Skeletal muscle cell (primary cell): ENCODE data around the gene MPPED1.

Source experiments
- DNase-seq: peaks from one replicate; pipeline ENCODE4 v3.0.0-alpha.2; 2010; ENCODE audit warnings: low read depth
- H3K4me3 ChIP-seq: 2 replicates; pipeline ENCODE4 v1.5.1; 2011; ENCODE audit warnings: low read depth, mild to moderate bottlenecking, control low read depth, low read length, moderate library complexity

Gene MPPED1

DNA sequence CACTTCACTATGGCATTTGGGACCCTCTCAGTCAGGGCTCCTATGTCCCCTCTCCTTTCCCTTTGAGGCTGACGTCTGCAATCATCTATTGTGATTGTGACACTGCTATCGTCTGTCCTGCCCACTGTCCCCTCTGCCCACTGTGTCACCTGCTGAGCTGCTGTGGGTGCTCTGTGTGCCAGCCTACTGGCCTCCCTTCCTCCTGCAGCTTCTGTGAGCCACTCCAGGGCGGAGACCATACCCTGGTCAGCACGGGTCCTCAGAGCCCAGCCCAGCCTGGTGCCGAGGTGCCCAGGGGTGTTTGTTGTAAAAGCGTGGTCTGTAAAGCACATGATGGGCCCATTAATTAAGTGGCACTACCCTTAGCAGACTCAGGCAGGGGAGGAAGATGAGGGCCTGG lies 29.4 kb downstream of the MPPED1 start:
- no peak overlapping the region for H3K4me3 ChIP-seq
- no peak for DNase-seq

DNA sequence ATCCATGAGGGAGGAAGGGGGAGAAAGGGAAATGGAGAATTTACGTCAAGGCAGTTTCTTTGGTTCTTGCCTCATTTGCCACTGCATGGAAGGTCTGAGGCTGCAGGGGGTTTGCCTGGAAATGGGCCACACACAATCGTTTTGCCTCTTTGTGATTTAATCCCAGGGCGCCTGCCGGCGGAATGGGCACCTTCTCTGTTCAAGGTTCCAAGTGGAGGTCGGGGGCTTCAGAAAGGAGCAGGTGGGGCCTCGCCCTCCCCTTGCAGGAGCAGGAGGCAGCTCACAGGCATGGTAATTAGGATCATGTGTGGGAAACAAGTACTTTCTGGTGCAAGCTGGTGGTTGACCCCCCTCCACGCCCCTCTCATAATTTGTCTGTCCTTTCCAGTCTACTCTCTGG lies 29.9 kb downstream of the MPPED1 start:
- DNase-seq: no peak

DNA sequence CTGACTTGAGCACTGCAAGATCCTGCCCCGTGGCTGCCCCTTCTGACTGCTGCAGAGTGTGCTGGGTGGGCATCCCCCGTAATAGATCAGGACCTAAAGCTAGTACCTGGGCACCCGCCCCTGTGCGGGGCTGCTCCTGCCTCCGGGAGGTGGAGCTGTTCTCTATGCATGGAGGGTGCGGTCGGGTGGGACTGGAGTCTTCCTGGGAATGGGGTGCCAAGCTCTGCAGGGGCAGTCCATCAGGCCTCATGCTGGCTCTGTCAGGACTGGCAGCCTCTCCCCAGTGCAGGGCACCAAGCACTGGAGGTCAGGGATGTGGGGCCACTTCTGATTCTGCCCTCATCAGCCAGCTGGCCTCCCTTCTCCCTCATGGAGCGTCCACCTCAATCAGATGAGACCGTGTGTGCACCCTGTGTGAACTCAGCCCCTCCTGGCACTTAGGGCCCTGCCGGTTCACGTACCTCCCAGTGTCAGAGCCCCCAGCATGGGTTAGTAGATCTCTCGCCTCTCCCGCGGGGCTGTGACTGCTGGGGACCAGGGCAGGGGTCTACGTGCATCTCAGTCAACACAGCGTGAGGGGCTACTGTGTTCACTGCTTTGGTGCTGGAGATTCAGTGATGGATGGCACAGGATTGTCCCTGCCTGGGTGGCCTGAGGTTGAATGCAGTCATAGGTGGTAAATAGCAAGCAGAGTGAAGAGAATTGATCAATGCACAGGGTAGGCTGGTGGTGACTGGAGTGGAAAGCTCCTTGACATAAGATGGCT lies 30.8 kb downstream of the MPPED1 start:
- no peak overlapping the region for H3K4me3 ChIP-seq
- no peak for DNase-seq

More for the DNA sequence above, 29.9 kb downstream of the MPPED1 start:
- no peak overlapping the region for H3K4me3 ChIP-seq

DNA sequence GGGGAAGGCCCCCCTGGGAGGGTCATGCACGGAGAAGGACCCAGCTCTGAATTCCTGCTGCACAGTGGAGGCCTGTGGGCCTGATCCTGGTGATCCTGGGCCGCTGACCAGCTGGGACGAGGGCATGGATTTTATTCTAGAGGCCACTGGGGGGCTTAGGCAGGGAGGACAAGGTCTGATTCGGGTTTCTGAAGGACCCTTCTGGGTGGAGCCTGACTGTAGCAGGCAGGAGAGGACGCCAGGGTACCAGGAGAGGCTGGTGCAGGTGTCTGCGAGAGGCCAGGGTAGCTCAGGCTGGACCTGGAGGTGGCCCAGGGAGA lies 31.3 kb downstream of the MPPED1 start:
- H3K4me3 ChIP-seq: no peak overlapping the region
- no peak for DNase-seq

DNA sequence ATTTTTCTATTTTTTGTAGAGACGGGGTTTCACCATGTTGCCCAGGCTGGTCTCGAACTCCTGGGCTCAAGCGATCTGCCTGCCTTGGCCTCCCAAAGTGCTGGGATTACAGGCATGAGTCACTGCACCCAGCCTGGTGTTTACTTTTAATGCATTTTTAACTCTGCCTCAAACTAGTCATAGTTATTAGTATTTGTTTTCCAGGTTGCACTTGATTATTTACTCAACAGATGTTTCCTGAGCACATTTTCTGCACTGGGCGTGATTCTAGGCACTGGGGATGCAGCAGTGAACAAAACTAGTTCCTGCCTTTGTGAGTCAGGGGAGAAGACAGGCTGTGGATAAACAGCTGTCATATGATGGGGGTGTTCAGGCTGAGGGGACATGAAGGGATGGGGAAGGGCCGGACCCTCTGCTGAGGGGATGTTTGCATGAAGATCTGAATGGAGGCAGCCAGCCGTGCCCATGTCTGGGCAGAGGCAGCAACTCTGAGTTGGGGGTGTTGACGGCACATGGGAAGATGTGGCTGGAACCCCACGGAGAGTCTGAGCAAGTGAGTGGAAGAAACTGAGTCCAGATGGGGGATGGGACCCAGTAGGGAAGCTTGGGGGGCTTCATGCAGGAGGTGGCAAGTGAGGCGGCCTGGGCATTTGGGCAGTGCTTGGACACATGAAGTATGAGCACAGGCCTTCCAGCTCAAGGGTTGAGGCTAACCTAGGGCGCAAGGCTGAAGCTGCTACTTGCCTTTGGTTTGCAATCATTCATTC lies 34.4 kb downstream of the MPPED1 start:
- H3K4me3 ChIP-seq: no peak overlapping the region
- DNase-seq: no peak

DNA sequence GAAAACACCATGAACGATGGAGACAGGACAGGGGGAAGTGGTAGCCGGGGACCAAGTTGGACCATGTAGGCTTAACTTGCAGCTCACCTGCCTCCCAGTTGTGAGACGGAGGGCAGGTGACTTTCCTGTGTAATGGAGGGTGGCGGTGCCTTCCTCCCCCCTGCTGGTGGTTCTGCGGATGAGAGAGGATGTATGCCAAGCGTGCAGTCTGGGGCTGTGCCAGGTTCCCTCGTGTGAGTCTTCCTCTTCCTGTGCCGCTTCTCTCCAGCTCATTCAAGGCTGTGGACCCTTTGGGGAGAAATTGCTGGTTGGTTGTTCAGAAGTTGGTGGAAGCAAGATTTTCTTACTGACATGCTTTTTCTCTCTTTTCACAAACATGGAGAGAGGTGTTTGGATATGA lies 35.1 kb downstream of the MPPED1 start:
- DNase-seq: no peak
- no peak overlapping the region for H3K4me3 ChIP-seq

DNA sequence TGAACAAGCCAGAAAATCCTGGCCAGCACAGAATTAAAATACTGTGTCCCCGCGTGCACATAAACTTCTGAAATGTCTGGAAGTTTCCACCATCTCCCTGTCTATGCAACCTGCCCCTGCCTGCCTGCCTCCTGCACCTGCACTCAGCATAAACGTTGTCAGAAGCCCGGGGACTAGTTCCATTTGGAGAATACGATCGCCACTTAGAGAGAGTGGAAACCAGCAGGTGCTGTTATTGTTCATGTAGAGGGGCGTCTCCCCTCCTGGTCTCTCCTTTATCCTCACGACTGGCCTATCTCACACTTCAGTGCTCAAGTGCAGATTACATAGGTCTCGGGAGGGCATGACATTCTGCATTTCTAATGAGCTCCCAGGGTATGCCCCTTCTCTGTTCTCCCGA lies 35.6 kb downstream of the MPPED1 start:
- no peak for DNase-seq
- no peak overlapping the region for H3K4me3 ChIP-seq

DNA sequence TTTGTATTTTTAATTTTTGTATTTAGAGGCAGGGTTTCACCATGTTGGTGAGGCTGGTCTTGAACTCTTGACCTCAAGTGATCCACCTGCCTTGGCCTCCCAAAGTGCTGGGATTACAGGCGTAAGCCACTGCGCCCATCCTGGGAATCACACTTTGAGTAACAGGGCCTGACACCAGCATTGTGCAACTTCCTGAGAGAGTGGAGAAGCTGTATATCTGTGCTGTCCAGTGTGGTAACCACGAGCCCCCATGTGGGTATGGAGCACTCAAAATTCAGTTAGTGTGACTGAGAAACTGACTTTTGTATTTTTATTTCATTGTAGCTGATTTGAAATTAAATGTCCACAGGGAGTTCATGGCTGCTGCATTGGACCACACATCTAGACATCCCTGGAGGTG lies 36.2 kb downstream of the MPPED1 start:
- no peak overlapping the region for H3K4me3 ChIP-seq
- DNase-seq: no peak

DNA sequence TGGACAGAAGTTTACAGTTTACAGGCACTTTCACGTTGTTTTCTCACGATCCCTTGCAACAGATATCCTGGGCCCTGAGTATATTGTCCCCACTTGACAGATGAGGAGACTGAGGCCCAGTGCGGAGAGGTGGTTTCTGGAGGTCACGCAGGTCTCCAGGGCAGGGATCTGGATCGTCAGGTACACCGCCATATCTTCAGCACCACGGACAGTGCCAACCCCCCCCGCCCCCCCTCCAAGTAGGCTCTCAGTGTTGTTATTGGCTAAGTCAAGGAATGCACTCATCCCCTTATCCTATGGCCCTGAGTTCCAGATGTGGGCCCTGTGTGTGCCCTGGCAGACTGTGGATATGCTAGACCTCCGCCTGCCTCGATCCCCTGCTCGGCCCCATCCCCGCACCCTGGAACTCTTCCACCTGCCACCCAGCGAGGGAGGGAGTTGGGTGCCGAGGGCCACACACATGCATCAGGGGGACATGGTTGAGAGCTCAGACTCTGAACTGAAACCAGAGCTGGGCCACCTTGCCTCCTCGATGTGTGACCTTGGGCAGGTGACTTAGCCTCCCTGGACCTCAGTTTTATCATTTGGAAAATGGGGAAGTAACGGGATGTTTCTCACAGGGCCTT lies 37.5 kb downstream of the MPPED1 start:
- H3K4me3 ChIP-seq: no peak overlapping the region
- DNase-seq: no peak

DNA sequence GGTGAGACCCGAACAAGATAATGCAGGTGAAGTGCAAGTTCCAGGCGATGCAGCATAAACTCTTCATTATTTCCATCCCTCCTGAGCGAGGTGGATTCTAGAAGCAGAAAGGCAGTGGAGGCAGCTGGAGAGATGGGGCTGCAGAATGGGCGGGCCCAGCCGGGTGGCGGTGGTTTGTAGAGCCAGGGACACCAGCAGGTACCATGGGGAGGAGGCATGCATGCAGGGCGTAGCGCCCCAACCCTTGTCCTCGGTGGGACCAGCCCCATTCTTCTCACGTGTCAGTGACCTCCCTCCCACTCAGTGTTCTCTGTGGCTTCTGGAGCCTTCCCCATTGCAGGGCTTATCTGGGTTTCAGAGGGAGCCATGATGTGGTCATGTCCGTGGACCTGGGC lies 38.0 kb downstream of the MPPED1 start:
- no peak for DNase-seq
- H3K4me3 ChIP-seq: no peak overlapping the region

DNA sequence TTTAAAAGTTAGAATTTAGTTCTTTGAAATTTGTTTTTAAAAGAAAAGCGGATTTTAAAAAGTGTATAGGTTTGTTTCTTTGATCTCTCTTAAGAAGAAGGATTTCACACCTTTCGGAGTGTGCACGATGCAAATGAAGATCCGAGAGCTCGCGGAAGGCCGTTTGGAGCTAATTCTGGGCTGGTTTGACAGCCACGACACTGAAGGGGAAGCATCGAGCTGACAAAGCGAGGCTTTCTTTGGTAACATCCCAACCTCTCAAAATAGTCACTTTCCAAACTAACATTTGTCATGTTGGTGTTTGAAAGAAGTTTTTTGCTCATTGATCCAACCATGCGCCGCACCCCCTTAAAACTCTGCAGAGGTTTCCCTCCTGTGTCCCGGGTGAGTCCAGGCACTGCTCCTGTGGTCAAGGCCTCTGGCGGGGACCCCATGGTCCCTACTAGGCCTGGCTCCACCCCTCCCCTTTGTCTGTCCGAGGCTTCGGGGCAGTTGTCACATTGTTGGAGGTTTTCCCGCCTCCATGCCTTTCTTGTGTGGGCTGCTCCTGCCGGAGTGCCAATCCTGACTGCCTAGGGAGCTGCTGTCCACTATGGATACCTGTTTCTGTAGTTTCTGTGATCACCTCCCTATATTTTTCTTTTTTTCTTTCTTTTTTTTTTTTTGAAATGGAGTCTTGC lies 39.7 kb downstream of the MPPED1 start:
- no peak for DNase-seq
- H3K4me3 ChIP-seq: no peak overlapping the region

DNA sequence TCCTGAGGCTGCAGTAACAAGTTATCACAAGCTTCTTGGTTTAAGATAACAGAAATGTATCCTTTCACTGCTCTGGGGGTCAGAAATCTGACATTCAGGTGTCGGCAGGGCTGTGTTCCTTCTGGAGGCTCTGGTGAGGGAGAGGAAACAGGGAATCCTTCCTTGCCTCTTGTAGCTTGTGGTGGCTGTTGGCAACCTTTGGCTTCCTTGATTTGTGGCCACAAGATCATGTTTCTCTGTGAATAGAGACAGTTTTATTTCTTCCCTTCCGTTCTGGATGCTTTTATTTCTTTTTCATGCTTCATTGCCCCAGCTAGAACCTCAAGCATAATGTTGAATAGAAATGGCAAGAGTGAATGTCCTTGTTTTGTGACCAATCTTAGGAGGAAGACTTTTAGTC lies 44.0 kb downstream of the MPPED1 start:
- no peak overlapping the region for H3K4me3 ChIP-seq
- no peak for DNase-seq

DNA sequence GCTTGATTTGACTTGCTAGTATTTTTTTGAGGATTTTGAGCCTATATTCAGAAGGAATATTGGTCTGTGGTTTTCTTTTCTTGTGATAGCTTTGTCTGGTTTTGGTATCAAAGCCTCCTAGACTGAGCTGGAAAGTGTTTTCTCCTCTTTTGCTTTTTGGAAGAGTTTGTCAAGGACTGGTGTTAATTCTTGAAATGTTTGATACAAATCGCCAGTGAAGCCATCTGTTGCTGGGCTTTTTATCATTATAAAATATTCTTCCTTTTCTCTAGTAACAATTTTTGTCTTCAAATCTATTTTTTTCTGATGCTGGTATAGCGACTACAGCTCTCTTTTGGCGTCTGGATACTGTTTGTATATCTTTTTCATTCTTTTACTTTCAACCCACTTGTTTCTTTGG lies 45.2 kb downstream of the MPPED1 start:
- no peak for DNase-seq
- no peak overlapping the region for H3K4me3 ChIP-seq

DNA sequence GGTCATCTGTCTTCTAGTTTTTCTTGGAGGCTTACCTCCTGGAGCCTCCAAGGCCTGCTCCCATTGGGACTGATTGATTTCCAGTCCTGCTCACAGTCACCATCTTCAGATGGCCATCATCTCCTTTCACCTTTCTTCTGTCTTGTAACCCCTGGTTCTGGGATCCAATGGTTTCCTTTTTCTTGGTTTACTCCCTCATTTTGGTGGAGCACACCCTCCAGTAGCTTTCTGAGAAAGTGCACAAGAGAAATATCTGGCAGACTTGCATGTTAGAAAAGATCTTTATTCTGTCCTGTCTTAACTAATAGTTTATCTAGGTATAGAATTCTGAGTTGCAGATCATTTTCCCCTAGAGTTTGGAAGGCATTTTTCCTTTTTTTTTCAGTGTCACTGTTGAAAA lies 50.9 kb downstream of the MPPED1 start:
- DNase-seq: no peak

DNA sequence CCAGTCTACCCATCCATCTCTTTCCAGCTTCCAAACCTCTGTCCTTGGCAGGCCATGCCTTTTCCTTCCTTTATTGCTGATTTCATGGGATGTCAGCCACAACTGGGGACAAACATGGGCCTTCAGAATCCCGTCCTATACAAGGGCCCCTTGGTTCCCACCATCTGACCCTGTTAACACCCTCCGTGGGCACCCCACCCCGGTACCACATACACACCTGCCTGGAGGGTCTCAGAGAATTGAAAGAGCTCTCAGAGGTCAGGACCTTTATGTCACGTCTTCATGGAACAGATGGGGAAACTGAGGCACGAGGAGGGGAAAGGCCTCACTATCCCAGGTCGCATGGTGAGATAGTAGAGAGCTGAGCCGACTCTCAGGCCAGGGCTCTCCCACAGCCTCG lies 53.0 kb downstream of the MPPED1 start:
- DNase-seq: no peak
- H3K4me3 ChIP-seq: no peak overlapping the region

More for the DNA sequence above, 50.9 kb downstream of the MPPED1 start:
- no peak overlapping the region for H3K4me3 ChIP-seq

DNA sequence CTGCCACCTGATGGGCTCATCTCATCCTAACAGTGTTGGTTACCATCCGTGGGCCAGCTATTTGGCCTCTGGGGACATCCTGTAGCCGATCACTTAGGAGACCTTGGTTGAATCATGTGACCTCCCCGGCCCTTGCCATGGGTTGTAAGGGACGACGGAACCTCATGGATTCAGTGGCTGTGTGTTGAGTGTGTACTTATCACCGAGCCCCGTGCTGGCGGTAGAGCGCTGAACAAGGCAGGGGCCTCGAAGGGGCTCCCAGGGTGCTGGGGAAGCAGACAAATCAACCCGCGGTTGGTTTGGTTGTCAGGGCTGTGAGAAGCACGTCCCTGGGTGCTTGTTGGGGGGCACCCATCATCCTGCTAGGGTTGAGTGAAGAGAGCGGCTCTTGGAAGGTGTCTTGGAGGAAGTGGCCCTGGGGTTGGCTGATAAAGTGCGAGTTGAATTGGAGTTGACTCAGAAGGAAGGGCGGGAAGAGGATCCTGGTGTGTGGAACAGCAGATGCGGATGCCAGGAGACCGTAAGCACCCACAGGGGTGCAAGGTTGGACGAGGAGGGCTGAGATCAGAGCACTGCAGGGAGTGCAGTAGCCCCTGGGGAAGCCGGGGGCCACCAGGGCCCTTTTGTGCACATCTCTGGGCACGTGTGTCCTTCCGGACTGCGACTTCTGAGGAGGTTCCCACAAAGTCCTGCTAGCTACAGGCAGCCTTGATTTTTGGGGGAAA lies 53.6 kb downstream of the MPPED1 start:
- no peak for DNase-seq
- no peak overlapping the region for H3K4me3 ChIP-seq

DNA sequence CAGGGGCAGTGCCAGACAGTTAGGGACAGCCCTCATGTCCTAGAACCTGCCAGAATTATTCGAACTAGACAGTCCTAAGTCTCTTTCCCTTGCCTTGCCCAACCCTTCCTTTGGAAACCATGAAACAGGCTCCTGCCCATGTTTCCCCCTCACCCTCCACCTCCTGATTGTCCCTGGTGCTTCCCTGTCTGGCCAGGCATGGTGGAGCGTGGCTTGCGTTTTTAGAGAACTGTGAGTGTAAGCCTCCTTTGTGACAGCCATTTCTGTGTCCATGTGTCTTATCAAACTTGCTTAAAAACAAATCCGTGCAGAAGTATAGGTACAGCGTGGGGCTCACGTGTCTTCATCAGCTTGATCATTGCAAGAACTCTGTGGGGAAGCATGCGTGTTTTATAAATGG lies 54.9 kb downstream of the MPPED1 start:
- no peak for DNase-seq
- H3K4me3 ChIP-seq: no peak overlapping the region

DNA sequence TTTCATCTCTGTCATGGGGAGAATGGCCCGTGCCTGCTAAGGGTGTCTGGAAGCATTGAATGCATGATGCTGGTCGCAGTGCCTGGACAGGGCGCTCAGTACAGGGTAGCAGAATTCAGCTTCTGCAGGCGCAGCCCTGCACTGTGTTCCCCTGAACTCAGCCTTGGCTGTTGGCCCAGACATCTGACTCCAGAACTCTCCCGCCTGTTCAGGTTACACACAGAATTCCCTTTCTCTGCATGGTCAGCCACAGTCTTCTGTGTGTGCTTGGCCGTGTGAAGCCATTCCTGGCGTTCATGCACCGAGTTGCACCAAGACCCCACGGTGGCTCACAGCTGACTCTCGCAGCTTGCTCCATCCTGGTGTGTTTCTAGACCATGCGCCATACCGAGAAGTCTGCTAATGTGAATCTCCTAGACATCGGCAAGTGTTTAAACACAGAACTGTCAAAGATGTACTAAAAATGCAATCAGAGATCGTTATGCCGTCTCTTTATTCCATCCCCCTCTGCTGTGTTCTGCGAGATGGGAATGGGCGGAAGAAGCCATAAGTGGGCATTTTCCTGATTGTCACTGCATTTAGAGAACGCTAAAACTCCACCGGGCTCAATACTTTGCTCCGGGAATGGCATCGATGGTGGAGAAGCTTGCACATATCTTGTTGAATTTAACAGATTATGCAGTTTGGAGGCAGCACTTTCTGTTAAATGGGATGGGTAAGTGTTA lies 55.6 kb downstream of the MPPED1 start:
- DNase-seq: no peak
- no peak overlapping the region for H3K4me3 ChIP-seq

DNA sequence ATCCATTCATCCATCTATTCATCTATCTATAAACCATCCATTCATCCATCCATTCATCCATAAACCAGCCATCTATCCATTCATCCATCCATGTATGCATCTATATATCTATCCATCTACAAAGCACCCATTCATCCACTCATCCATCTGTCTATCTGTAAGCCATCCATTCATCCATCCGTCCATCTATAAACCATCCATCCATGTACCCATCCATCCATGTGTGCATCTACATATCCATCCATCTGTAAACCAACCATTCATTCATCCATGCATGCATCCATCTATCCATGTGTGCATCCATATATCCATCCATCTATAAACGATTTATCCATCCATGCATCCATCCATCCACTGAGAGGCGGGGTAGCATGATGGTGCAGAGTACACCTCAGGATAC lies 58.4 kb downstream of the MPPED1 start:
- DNase-seq: no peak
- H3K4me3 ChIP-seq: no peak overlapping the region
